H9 (cell line): ENCODE data around the gene SETBP1. TPM values are rescaled to one million over a fixed set of nuclear protein-coding genes. Genes with fewer than 3 reads are reported as not detected.
A peak's percentile ranks its signal among the peaks of the same experiment; 100 is the strongest.

ENCODE experiments used
- DNase-seq: peaks from one replicate; pipeline ENCODE4 v3.0.0-alpha.2; 2017
- H2AFZ ChIP-seq: one replicate; pipeline ENCODE4 v1.6.1; 2013; ENCODE audit warnings: mild to moderate bottlenecking, low read length, control low read depth, moderate library complexity
- H2AK5ac ChIP-seq: 2 replicates; pipeline ENCODE4 v1.6.1; 2013; ENCODE audit warnings: low read length, control low read depth, mixed read lengths; ENCODE audit not compliant: insufficient read length
- H2BK120ac ChIP-seq: one replicate; pipeline ENCODE4 v1.6.1; 2013; ENCODE audit warnings: low read depth, mild to moderate bottlenecking, low read length, control low read depth, inconsistent platforms; ENCODE audit not compliant: poor library complexity, severe bottlenecking
- H2BK12ac ChIP-seq: 2 replicates; pipeline ENCODE4 v1.6.1; 2013; ENCODE audit warnings: low read length, control low read depth, mixed read lengths, low read depth; ENCODE audit not compliant: insufficient read length
- H2BK15ac ChIP-seq: 2 replicates; pipeline ENCODE4 v1.6.1; 2013; ENCODE audit warnings: low read depth, low read length, control low read depth
- H2BK20ac ChIP-seq: one replicate; pipeline ENCODE4 v1.6.1; 2013; ENCODE audit warnings: low read depth, mild to moderate bottlenecking, low read length, control low read depth, inconsistent platforms; ENCODE audit not compliant: poor library complexity, severe bottlenecking
- H2BK5ac ChIP-seq: 2 replicates; pipeline ENCODE4 v1.6.1; 2013; ENCODE audit warnings: low read length, control low read depth, mixed read lengths; ENCODE audit not compliant: insufficient read length
- H3K14ac ChIP-seq: 2 replicates; pipeline ENCODE4 v1.6.1; 2013; ENCODE audit warnings: low read length, control low read depth; ENCODE audit not compliant: insufficient read depth
- H3K18ac ChIP-seq: 2 replicates; pipeline ENCODE4 v1.6.1; 2013; ENCODE audit warnings: low read depth, mild to moderate bottlenecking, mixed read lengths, low read length, control low read depth; ENCODE audit not compliant: insufficient read length
- H3K23ac ChIP-seq: 2 replicates; pipeline ENCODE4 v1.6.1; 2013; ENCODE audit warnings: low read length, control low read depth, mixed read lengths, low read depth; ENCODE audit not compliant: insufficient read length
- H3K23me2 ChIP-seq: 2 replicates; pipeline ENCODE4 v1.6.1; 2013; ENCODE audit warnings: low read depth, mild to moderate bottlenecking, mixed read lengths, low read length, control low read depth; ENCODE audit not compliant: insufficient read length, poor library complexity, severe bottlenecking
- H3K27ac ChIP-seq: 2 replicates; pipeline ENCODE4 v1.5.1; 2013; ENCODE audit warnings: low read length, control low read depth, mixed read lengths, low read depth; ENCODE audit not compliant: insufficient read length
- H3K27me3 ChIP-seq: 2 replicates; pipeline ENCODE4 v1.6.1; 2013; ENCODE audit warnings: low read length, control low read depth, inconsistent platforms; ENCODE audit not compliant: insufficient read depth
- H3K4ac ChIP-seq: 2 replicates; pipeline ENCODE4 v1.6.1; 2013; ENCODE audit warnings: low read depth, mild to moderate bottlenecking, control low read depth, inconsistent platforms, low read length, moderate library complexity
- H3K4me1 ChIP-seq: 2 replicates; pipeline ENCODE4 v1.6.1; 2013; ENCODE audit warnings: low read length, control low read depth, inconsistent platforms; ENCODE audit not compliant: insufficient read depth
- H3K4me2 ChIP-seq: 2 replicates; pipeline ENCODE4 v1.6.1; 2013; ENCODE audit warnings: low read length, control low read depth, mixed read lengths; ENCODE audit not compliant: insufficient read length, insufficient read depth
- H3K56ac ChIP-seq: 2 replicates; pipeline ENCODE4 v1.6.1; 2013; ENCODE audit warnings: low read depth, mild to moderate bottlenecking, mixed read lengths, low read length, control low read depth; ENCODE audit not compliant: insufficient read length
- H3K79me1 ChIP-seq: 2 replicates; pipeline ENCODE4 v1.6.1; 2013; ENCODE audit warnings: low read depth, mild to moderate bottlenecking, moderate library complexity, low read length, control low read depth, inconsistent platforms; ENCODE audit not compliant: insufficient read depth, poor library complexity, severe bottlenecking
- H3K79me2 ChIP-seq: 2 replicates; pipeline ENCODE4 v1.6.1; 2013; ENCODE audit warnings: low read length, control low read depth, inconsistent platforms; ENCODE audit not compliant: insufficient read depth
- H3K9ac ChIP-seq: 2 replicates; pipeline ENCODE4 v1.6.1; 2013; ENCODE audit warnings: low read length, control low read depth, mixed read lengths; ENCODE audit not compliant: insufficient read length; ENCODE audit errors: extremely low read depth
- H3K9me3 ChIP-seq: one replicate; pipeline ENCODE4 v1.6.1; 2013; ENCODE audit warnings: low read depth, low read length, inconsistent platforms; ENCODE audit not compliant: control insufficient read depth
- H3T11ph ChIP-seq: one replicate; pipeline ENCODE4 v1.6.1; 2013; ENCODE audit warnings: mild to moderate bottlenecking, low read length, control low read depth, inconsistent platforms
- H4K20me1 ChIP-seq: one replicate; pipeline ENCODE4 v1.6.1; 2013; ENCODE audit not compliant: control insufficient read depth, insufficient read length, insufficient read depth
- H4K5ac ChIP-seq: 2 replicates; pipeline ENCODE4 v1.6.1; 2013; ENCODE audit warnings: low read depth, mild to moderate bottlenecking, mixed read lengths, low read length, control low read depth; ENCODE audit not compliant: insufficient read length
- H4K8ac ChIP-seq: replicated peaks from 2 replicates; pipeline ENCODE4 v1.6.1; 2013; ENCODE audit warnings: low read length, control low read depth, mixed read lengths, low read depth; ENCODE audit not compliant: insufficient read length
- H4K91ac ChIP-seq: 2 replicates; pipeline ENCODE4 v1.6.1; 2013; ENCODE audit warnings: low read depth, mild to moderate bottlenecking, moderate library complexity, mixed read lengths, low read length, control low read depth; ENCODE audit not compliant: insufficient read length
- H3K27ac Mint-ChIP-seq, 3 experiments: 2 replicates in 2 of 3; 3 replicates in 1 of 3; pipeline ENCODE4 v1.8.0; 2020 to 2021; ENCODE audit warnings: mixed read lengths in 3 of 3, mild to moderate bottlenecking in 1 of 3, moderate library complexity in 1 of 3
- H3K27me3 Mint-ChIP-seq: 2 replicates; pipeline ENCODE4 v1.8.0; 2021; ENCODE audit warnings: low read depth, mild to moderate bottlenecking, moderate library complexity, mixed read lengths
- H3K36me3 Mint-ChIP-seq, 3 experiments: 2 replicates in 2 of 3; 3 replicates in 1 of 3; pipeline ENCODE4 v1.8.0; 2020 to 2021; ENCODE audit warnings: low read depth in 3 of 3, mixed read lengths in 3 of 3; ENCODE audit not compliant: insufficient read depth in 1 of 3
- H3K4me1 Mint-ChIP-seq, 2 experiments: 2 replicates each; pipeline ENCODE4 v1.8.0; 2020; ENCODE audit warnings: mixed read lengths in 2 of 2
- H3K4me3 Mint-ChIP-seq, 2 experiments: 2 replicates in 1 of 2; 3 replicates in 1 of 2; pipeline ENCODE4 v1.8.0; 2020 to 2021; ENCODE audit warnings: mild to moderate bottlenecking in 2 of 2, mixed read lengths in 2 of 2, moderate library complexity in 1 of 2
- H3K9me3 Mint-ChIP-seq, 2 experiments: 2 replicates in 1 of 2; 3 replicates in 1 of 2; pipeline ENCODE4 v1.8.0; 2020; ENCODE audit warnings: mild to moderate bottlenecking in 2 of 2, mixed read lengths in 2 of 2, moderate library complexity in 1 of 2
- WGBS: extraction: QIAGEN DNeasy Blood & Tissue Kit; methylation state at CpG from one replicate; pipeline ENCODE4 v1.1.7; 2013; ENCODE audit warnings: missing lambda C conversion rate, low lambda C conversion rate, mixed read lengths; ENCODE audit not compliant: insufficient read length; ENCODE audit errors: extremely low coverage; 5-methylcytosine and 5-hydroxymethylcytosine counted together
- total RNA-seq: library from RNA; stranded (reverse); gene quantifications from 2 replicates; pipeline ENCODE4 v1.2.1, GENCODE V29; 2021
- TF ChIP-seq, protein P1 (sequence below): fragments of 200-600 bp; sonication (generic); conservative IDR thresholded peaks from 3 replicates; pipeline ENCODE4 v1.8.0; 2021; ENCODE audit warnings: antibody characterized with exemption, mild to moderate bottlenecking

The SETBP1 gene
- total RNA-seq, 1 experiment from 2014 or later: 4.6 TPM

DNA sequence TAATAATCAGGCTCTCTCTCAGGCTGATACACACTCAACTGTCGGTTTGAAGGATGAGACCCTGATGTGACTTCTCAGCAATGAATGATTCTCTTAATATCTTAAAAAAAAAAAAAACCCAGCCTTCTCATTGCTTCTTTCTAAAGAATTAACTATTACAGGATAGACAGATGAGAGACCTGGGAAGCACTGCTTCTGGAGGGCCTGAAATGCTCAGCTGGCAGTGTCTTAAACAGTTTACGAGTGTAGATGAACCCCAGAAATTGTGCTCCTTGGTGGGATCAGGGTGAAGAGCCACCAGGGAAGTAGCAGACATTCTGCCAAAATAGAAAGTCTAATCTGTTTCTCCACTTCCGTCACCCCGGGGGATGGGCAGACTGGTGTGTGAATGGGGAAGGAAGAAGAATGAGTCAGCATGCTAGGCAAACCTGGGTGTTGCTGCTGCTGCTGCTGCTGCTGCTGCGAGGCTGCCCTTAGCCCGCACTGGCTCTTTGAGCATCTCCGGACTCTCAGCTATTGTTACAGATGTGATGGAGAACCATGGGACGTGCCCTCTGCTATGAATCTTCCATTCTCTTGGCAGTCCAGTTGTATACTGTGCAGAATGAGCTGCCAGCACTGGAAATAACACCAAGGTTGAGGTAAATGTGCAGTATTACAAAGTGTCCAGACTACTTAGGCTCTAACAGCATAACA, 158.4 kb downstream of the SETBP1 start:
- Histone ChIP-seq H3K9ac (no peak overlapping the region), H3K4me1 (peaks cover 7% of the 10 kb centered on the region; the same call in 1 of the 2 replicates), H3K56ac (no peak overlapping the region), H2BK12ac (no peak overlapping the region), H2AFZ (no peak overlapping the region), H3T11ph (no peak overlapping the region), H4K5ac (no peak overlapping the region), H2BK120ac (no peak overlapping the region), H3K9me3 (no peaks in the 10 kb centered on the region), H3K23ac (no peak overlapping the region), H4K8ac (no peak overlapping the region), H3K4me2 (no peak overlapping the region), H3K4ac (no peak overlapping the region), H3K79me2 (no peaks in the 10 kb centered on the region), H3K27me3 (no peaks in the 10 kb centered on the region), H4K91ac (no peak overlapping the region), H2BK15ac (no peak overlapping the region), H2BK20ac (no peak overlapping the region), H2BK5ac (no peak overlapping the region), H3K27ac (no peak overlapping the region), H3K79me1 (no peaks in the 10 kb centered on the region), H2AK5ac (no peak overlapping the region), H4K20me1 (no peaks in the 10 kb centered on the region), H3K14ac (no peak overlapping the region), H3K18ac (no peak overlapping the region), H3K23me2 (no peaks in the 10 kb centered on the region)
- no peak overlapping the region for H3K4me3 Mint-ChIP-seq
- WGBS: no CpG with 5 or more reads among the region's 8 CpGs
- peak; percentile 38 for DNase-seq
- peaks cover 51 to 56% of the 10 kb centered on the region in 2 experiments for H3K4me1 Mint-ChIP-seq
- H3K9me3 Mint-ChIP-seq: no peaks in the 10 kb centered on the region; a peak in 1 of 5 replicates
- TF ChIP-seq, protein P1, sequence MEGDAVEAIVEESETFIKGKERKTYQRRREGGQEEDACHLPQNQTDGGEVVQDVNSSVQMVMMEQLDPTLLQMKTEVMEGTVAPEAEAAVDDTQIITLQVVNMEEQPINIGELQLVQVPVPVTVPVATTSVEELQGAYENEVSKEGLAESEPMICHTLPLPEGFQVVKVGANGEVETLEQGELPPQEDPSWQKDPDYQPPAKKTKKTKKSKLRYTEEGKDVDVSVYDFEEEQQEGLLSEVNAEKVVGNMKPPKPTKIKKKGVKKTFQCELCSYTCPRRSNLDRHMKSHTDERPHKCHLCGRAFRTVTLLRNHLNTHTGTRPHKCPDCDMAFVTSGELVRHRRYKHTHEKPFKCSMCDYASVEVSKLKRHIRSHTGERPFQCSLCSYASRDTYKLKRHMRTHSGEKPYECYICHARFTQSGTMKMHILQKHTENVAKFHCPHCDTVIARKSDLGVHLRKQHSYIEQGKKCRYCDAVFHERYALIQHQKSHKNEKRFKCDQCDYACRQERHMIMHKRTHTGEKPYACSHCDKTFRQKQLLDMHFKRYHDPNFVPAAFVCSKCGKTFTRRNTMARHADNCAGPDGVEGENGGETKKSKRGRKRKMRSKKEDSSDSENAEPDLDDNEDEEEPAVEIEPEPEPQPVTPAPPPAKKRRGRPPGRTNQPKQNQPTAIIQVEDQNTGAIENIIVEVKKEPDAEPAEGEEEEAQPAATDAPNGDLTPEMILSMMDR: no peak
- H3K36me3 Mint-ChIP-seq: no peaks in the 10 kb centered on the region; a peak in 1 of 7 replicates
- no peak overlapping the region for H3K27ac Mint-ChIP-seq
- no peaks in the 10 kb centered on the region for H3K27me3 Mint-ChIP-seq
